Measurements from ENCODE around the gene POC1A.

- TF ChIP-seq, protein P1, sequence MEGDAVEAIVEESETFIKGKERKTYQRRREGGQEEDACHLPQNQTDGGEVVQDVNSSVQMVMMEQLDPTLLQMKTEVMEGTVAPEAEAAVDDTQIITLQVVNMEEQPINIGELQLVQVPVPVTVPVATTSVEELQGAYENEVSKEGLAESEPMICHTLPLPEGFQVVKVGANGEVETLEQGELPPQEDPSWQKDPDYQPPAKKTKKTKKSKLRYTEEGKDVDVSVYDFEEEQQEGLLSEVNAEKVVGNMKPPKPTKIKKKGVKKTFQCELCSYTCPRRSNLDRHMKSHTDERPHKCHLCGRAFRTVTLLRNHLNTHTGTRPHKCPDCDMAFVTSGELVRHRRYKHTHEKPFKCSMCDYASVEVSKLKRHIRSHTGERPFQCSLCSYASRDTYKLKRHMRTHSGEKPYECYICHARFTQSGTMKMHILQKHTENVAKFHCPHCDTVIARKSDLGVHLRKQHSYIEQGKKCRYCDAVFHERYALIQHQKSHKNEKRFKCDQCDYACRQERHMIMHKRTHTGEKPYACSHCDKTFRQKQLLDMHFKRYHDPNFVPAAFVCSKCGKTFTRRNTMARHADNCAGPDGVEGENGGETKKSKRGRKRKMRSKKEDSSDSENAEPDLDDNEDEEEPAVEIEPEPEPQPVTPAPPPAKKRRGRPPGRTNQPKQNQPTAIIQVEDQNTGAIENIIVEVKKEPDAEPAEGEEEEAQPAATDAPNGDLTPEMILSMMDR (IDR thresholded peaks at IDR 0.05; ENCODE audit: low read depth, low read length, poor library complexity, severe bottlenecking), result no peak
- TF ChIP-seq EZH2phosphoT487 (IDR thresholded peaks at IDR 0.05; ENCODE audit: borderline replicate concordance, low read length), result no peak
Measured at GRCh38 chr3:52202384-52203077, 48.3 kb upstream of the POC1A start.
